H9 (cell line): ENCODE measurements around the gene FMO4. TPM values are rescaled to one million over a fixed set of nuclear protein-coding genes. Genes with fewer than 3 reads are reported as not detected.

Experiments used
- DNase-seq: peaks from one replicate; pipeline ENCODE4 v3.0.0-alpha.2; 2017
- H2AFZ ChIP-seq: one replicate; pipeline ENCODE4 v1.6.1; 2013; ENCODE audit warnings: mild to moderate bottlenecking, low read length, control low read depth, moderate library complexity
- H2AK5ac ChIP-seq: 2 replicates; pipeline ENCODE4 v1.6.1; 2013; ENCODE audit warnings: low read length, control low read depth, mixed read lengths; ENCODE audit not compliant: insufficient read length
- H2BK120ac ChIP-seq: one replicate; pipeline ENCODE4 v1.6.1; 2013; ENCODE audit warnings: low read depth, mild to moderate bottlenecking, low read length, control low read depth, inconsistent platforms; ENCODE audit not compliant: poor library complexity, severe bottlenecking
- H2BK12ac ChIP-seq: 2 replicates; pipeline ENCODE4 v1.6.1; 2013; ENCODE audit warnings: low read length, control low read depth, mixed read lengths, low read depth; ENCODE audit not compliant: insufficient read length
- H2BK15ac ChIP-seq: 2 replicates; pipeline ENCODE4 v1.6.1; 2013; ENCODE audit warnings: low read depth, low read length, control low read depth
- H2BK20ac ChIP-seq: one replicate; pipeline ENCODE4 v1.6.1; 2013; ENCODE audit warnings: low read depth, mild to moderate bottlenecking, low read length, control low read depth, inconsistent platforms; ENCODE audit not compliant: poor library complexity, severe bottlenecking
- H2BK5ac ChIP-seq: 2 replicates; pipeline ENCODE4 v1.6.1; 2013; ENCODE audit warnings: low read length, control low read depth, mixed read lengths; ENCODE audit not compliant: insufficient read length
- H3K14ac ChIP-seq: 2 replicates; pipeline ENCODE4 v1.6.1; 2013; ENCODE audit warnings: low read length, control low read depth; ENCODE audit not compliant: insufficient read depth
- H3K18ac ChIP-seq: 2 replicates; pipeline ENCODE4 v1.6.1; 2013; ENCODE audit warnings: low read depth, mild to moderate bottlenecking, mixed read lengths, low read length, control low read depth; ENCODE audit not compliant: insufficient read length
- H3K23ac ChIP-seq: 2 replicates; pipeline ENCODE4 v1.6.1; 2013; ENCODE audit warnings: low read length, control low read depth, mixed read lengths, low read depth; ENCODE audit not compliant: insufficient read length
- H3K23me2 ChIP-seq: 2 replicates; pipeline ENCODE4 v1.6.1; 2013; ENCODE audit warnings: low read depth, mild to moderate bottlenecking, mixed read lengths, low read length, control low read depth; ENCODE audit not compliant: insufficient read length, poor library complexity, severe bottlenecking
- H3K27ac ChIP-seq: 2 replicates; pipeline ENCODE4 v1.5.1; 2013; ENCODE audit warnings: low read length, control low read depth, mixed read lengths, low read depth; ENCODE audit not compliant: insufficient read length
- H3K27me3 ChIP-seq: 2 replicates; pipeline ENCODE4 v1.6.1; 2013; ENCODE audit warnings: low read length, control low read depth, inconsistent platforms; ENCODE audit not compliant: insufficient read depth
- H3K4ac ChIP-seq: 2 replicates; pipeline ENCODE4 v1.6.1; 2013; ENCODE audit warnings: low read depth, mild to moderate bottlenecking, control low read depth, inconsistent platforms, low read length, moderate library complexity
- H3K4me1 ChIP-seq: 2 replicates; pipeline ENCODE4 v1.6.1; 2013; ENCODE audit warnings: low read length, control low read depth, inconsistent platforms; ENCODE audit not compliant: insufficient read depth
- H3K4me2 ChIP-seq: 2 replicates; pipeline ENCODE4 v1.6.1; 2013; ENCODE audit warnings: low read length, control low read depth, mixed read lengths; ENCODE audit not compliant: insufficient read length, insufficient read depth
- H3K56ac ChIP-seq: 2 replicates; pipeline ENCODE4 v1.6.1; 2013; ENCODE audit warnings: low read depth, mild to moderate bottlenecking, mixed read lengths, low read length, control low read depth; ENCODE audit not compliant: insufficient read length
- H3K79me1 ChIP-seq: 2 replicates; pipeline ENCODE4 v1.6.1; 2013; ENCODE audit warnings: low read depth, mild to moderate bottlenecking, moderate library complexity, low read length, control low read depth, inconsistent platforms; ENCODE audit not compliant: insufficient read depth, poor library complexity, severe bottlenecking
- H3K79me2 ChIP-seq: 2 replicates; pipeline ENCODE4 v1.6.1; 2013; ENCODE audit warnings: low read length, control low read depth, inconsistent platforms; ENCODE audit not compliant: insufficient read depth
- H3K9ac ChIP-seq: 2 replicates; pipeline ENCODE4 v1.6.1; 2013; ENCODE audit warnings: low read length, control low read depth, mixed read lengths; ENCODE audit not compliant: insufficient read length; ENCODE audit errors: extremely low read depth
- H3K9me3 ChIP-seq: one replicate; pipeline ENCODE4 v1.6.1; 2013; ENCODE audit warnings: low read depth, low read length, inconsistent platforms; ENCODE audit not compliant: control insufficient read depth
- H3T11ph ChIP-seq: one replicate; pipeline ENCODE4 v1.6.1; 2013; ENCODE audit warnings: mild to moderate bottlenecking, low read length, control low read depth, inconsistent platforms
- H4K20me1 ChIP-seq: one replicate; pipeline ENCODE4 v1.6.1; 2013; ENCODE audit not compliant: control insufficient read depth, insufficient read length, insufficient read depth
- H4K5ac ChIP-seq: 2 replicates; pipeline ENCODE4 v1.6.1; 2013; ENCODE audit warnings: low read depth, mild to moderate bottlenecking, mixed read lengths, low read length, control low read depth; ENCODE audit not compliant: insufficient read length
- H4K8ac ChIP-seq: replicated peaks from 2 replicates; pipeline ENCODE4 v1.6.1; 2013; ENCODE audit warnings: low read length, control low read depth, mixed read lengths, low read depth; ENCODE audit not compliant: insufficient read length
- H4K91ac ChIP-seq: 2 replicates; pipeline ENCODE4 v1.6.1; 2013; ENCODE audit warnings: low read depth, mild to moderate bottlenecking, moderate library complexity, mixed read lengths, low read length, control low read depth; ENCODE audit not compliant: insufficient read length
- H3K27ac Mint-ChIP-seq, 3 experiments: 2 replicates in 2 of 3; 3 replicates in 1 of 3; pipeline ENCODE4 v1.8.0; 2020 to 2021; ENCODE audit warnings: mixed read lengths in 3 of 3, mild to moderate bottlenecking in 1 of 3, moderate library complexity in 1 of 3
- H3K27me3 Mint-ChIP-seq: 2 replicates; pipeline ENCODE4 v1.8.0; 2021; ENCODE audit warnings: low read depth, mild to moderate bottlenecking, moderate library complexity, mixed read lengths
- H3K36me3 Mint-ChIP-seq, 3 experiments: 2 replicates in 2 of 3; 3 replicates in 1 of 3; pipeline ENCODE4 v1.8.0; 2020 to 2021; ENCODE audit warnings: low read depth in 3 of 3, mixed read lengths in 3 of 3; ENCODE audit not compliant: insufficient read depth in 1 of 3
- H3K4me1 Mint-ChIP-seq, 2 experiments: 2 replicates each; pipeline ENCODE4 v1.8.0; 2020; ENCODE audit warnings: mixed read lengths in 2 of 2
- H3K4me3 Mint-ChIP-seq, 2 experiments: 2 replicates in 1 of 2; 3 replicates in 1 of 2; pipeline ENCODE4 v1.8.0; 2020 to 2021; ENCODE audit warnings: mild to moderate bottlenecking in 2 of 2, mixed read lengths in 2 of 2, moderate library complexity in 1 of 2
- H3K9me3 Mint-ChIP-seq, 2 experiments: 2 replicates in 1 of 2; 3 replicates in 1 of 2; pipeline ENCODE4 v1.8.0; 2020; ENCODE audit warnings: mild to moderate bottlenecking in 2 of 2, mixed read lengths in 2 of 2, moderate library complexity in 1 of 2
- CTCF ChIP-seq: fragments of 200-600 bp; sonication (generic); conservative IDR thresholded peaks from 3 replicates; pipeline ENCODE4 v1.8.0; 2021; ENCODE audit warnings: antibody characterized with exemption, mild to moderate bottlenecking
- total RNA-seq: library from RNA; stranded (reverse); gene quantifications from 2 replicates; pipeline ENCODE4 v1.2.1, GENCODE V29; 2021

The FMO4 gene
- total RNA-seq, 1 experiment from 2014 or later, result 1.8 TPM

- Mint-ChIP-seq H3K27ac (no peak overlapping the region), H3K27me3 (no peaks in the 10 kb centered on the region), H3K4me1 (peaks cover 10 to 12% of the 10 kb centered on the region in 2 experiments), H3K9me3 (peaks cover 0 to 9% of the 10 kb centered on the region in 2 experiments; a peak in 3 of 5 replicates), H3K4me3 (no peak overlapping the region), H3K36me3 (peaks cover 0 to 2% (median 2%) of the 10 kb centered on the region in 3 experiments; a peak in 4 of 7 replicates)
- H3T11ph ChIP-seq, result no peak overlapping the region
- no peaks in the 10 kb centered on the region for H3K79me2 ChIP-seq
- H3K56ac ChIP-seq, result no peak overlapping the region
- no peak overlapping the region for H2BK20ac ChIP-seq
- H2BK12ac ChIP-seq, result no peak overlapping the region
- H4K8ac ChIP-seq, result no peak overlapping the region
- no peak overlapping the region for H3K4me2 ChIP-seq
- no peak overlapping the region for H2AFZ ChIP-seq
- no peaks in the 10 kb centered on the region for H4K20me1 ChIP-seq
- H3K18ac ChIP-seq, result no peak overlapping the region
- no peak overlapping the region for H3K27ac ChIP-seq
- no peak overlapping the region for H3K9ac ChIP-seq
- no peak overlapping the region for H2BK5ac ChIP-seq
- no peaks in the 10 kb centered on the region for H3K9me3 ChIP-seq
- no peaks in the 10 kb centered on the region for H3K27me3 ChIP-seq
- TF ChIP-seq CTCF, result no peak
- H2AK5ac ChIP-seq, result no peak overlapping the region
- no peak overlapping the region for H3K23ac ChIP-seq
- H3K23me2 ChIP-seq, result no peaks in the 10 kb centered on the region
- DNase-seq, result no peak
- H2BK120ac ChIP-seq, result no peak overlapping the region
- no peaks in the 10 kb centered on the region; the same call in 1 of the 2 replicates for H3K4me1 ChIP-seq
- H4K91ac ChIP-seq, result no peak overlapping the region
- H3K79me1 ChIP-seq, result no peaks in the 10 kb centered on the region
- H4K5ac ChIP-seq, result no peak overlapping the region
- H3K14ac ChIP-seq, result no peak overlapping the region
- no peak overlapping the region for H3K4ac ChIP-seq
- no peak overlapping the region for H2BK15ac ChIP-seq
Observed at GRCh38 chr1:171350594-171350993, 36.6 kb downstream of the FMO4 start.
